GM12801 (cell line): ENCODE data around the gene BPIFB2.

Experiments
- TF ChIP-seq, protein P1 (sequence below): IDR thresholded peaks from one replicate; pipeline ENCODE4 v1.5.1; 2011; ENCODE audit warnings: control low read depth; ENCODE audit not compliant: insufficient read length; ENCODE audit errors: extremely low read depth

The BPIFB2 gene

GRCh38 chr20:32980131-32980941 is 27.2 kb upstream of the BPIFB2 start:
- TF ChIP-seq, protein P1, sequence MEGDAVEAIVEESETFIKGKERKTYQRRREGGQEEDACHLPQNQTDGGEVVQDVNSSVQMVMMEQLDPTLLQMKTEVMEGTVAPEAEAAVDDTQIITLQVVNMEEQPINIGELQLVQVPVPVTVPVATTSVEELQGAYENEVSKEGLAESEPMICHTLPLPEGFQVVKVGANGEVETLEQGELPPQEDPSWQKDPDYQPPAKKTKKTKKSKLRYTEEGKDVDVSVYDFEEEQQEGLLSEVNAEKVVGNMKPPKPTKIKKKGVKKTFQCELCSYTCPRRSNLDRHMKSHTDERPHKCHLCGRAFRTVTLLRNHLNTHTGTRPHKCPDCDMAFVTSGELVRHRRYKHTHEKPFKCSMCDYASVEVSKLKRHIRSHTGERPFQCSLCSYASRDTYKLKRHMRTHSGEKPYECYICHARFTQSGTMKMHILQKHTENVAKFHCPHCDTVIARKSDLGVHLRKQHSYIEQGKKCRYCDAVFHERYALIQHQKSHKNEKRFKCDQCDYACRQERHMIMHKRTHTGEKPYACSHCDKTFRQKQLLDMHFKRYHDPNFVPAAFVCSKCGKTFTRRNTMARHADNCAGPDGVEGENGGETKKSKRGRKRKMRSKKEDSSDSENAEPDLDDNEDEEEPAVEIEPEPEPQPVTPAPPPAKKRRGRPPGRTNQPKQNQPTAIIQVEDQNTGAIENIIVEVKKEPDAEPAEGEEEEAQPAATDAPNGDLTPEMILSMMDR, result no peak

GRCh38 chr20:32980990-32981389 is 26.5 kb upstream of the BPIFB2 start:
- TF ChIP-seq, protein P1, result no peak

DNA sequence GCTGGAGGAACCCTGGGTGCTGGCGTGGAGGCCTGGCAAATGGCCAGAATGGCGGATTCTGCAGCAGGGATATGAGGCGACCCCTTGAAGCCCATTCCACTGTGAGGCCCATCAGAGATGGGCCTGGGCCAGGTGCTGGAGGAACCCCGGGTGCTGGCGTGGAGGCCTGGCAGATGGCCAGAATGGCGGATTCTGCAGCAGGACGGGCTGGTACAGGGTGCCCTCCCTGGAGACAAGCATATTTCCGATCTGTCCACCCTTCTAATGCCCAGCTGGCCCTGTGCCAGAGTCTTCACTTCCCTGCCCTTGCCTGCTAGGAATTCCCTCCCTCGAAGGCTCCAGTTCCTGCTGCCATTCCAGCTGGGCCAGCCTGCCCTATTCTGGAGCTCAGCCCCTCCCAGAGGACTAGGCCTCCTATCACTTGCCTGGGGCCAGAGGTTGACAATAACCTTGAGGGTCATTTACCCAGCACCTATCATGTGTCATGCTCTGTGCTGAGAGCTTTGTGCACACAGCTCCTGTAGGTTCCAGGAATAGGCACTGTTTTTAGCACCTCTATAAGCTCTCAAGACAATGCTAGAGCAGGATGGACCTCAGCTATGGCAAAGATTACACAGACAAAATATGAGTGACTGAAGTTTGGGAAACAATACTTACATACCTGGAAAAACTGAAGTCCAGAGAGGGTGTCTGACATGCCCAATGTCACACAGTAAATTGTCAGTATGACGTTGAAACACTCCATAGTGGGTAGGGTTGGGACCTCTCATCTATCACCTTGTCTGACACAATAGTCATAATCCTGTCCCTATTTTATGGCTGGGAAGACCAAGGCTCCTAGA is 24.7 kb upstream of the BPIFB2 start:
- TF ChIP-seq, protein P1, result no peak

- TF ChIP-seq, protein P1, result no peak
Measured at GRCh38 chr20:32983459-32984112, 23.9 kb upstream of the BPIFB2 start.

GRCh38 chr20:32984196-32984595 is 23.3 kb upstream of the BPIFB2 start:
- TF ChIP-seq, protein P1, result no peak

DNA sequence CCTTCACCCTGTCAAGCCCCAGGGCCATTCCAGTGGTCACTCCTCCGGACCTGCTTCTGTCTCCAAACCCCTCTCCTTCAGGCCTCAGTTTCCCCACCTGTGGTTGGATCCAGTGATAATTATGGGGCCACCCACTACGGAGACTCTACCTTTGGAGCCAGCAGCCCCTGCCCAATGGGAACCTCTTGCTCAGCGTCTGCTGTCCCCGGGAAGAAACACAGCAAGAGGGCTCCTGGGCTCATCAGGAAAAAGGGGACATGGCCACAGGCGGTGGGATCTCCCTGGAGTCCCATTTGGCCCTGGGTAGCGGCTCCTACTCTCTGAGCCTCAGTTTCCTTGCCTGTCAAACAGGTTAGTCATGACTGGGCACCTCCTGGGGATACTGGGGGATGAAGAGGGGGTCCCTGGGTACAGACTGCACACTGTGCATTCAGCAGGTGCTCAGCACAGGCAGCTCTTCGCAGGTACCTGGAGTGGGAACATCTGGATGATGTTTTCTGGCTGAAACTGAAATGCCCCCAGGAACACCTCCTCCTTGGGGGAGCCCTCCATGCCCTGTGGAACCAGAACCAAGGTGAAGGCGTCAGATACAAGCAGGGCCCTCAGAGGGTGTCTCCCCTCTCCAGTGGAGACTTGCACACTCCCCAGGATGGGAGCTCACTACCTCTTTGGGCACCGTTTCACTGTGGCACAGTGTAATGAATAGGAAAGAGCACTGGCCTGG is 22.7 kb upstream of the BPIFB2 start:
- TF ChIP-seq, protein P1, result no peak
